Astrocyte of the spinal cord (primary cell): Measurements from ENCODE around the gene FRAS1.

Experiments used
- DNase-seq: peaks from one replicate; pipeline ENCODE4 v3.0.0; 2011; ENCODE audit warnings: low read depth, low spot score
- H3K4me3 ChIP-seq: 2 replicates; pipeline ENCODE4 v1.5.1; 2011; ENCODE audit warnings: low read depth, mild to moderate bottlenecking, low read length, moderate library complexity
- CTCF ChIP-seq: IDR thresholded peaks from 2 replicates; pipeline ENCODE4 v1.5.1; 2012; ENCODE audit warnings: low read depth, mild to moderate bottlenecking, low read length, inconsistent platforms
- in situ Hi-C: cut with HindIII; loops from 2 replicates; pipeline ENCODE4 v1.10.0; 2017; ENCODE audit warnings: low sequenced_read_pairs

FRAS1 gene

DNA sequence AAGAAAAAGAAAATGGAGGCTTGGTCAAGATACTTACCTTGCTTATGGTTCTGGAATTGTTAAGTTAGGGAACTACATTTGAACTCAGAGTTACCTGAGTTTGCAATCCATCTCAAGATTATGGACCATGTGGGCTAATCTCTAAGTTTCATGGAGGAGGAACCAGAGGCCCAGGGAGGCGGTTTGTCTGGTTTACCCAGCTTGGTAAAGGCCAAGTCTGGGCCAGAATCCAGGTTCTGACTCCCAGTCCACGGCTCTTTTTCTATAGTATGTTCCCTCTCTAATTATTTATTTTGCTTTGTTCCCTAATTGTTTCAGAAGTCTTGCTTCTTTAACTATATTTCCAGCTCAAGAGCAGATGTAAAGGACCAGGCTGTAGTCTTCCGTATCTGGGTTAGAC, 168.1 kb downstream of the FRAS1 start:
- in situ Hi-C loops = no loop called here
- TF ChIP-seq CTCF = no peak
- H3K4me3 ChIP-seq = no peak overlapping the region
- no peak for DNase-seq

GRCh38 chr4:78226279-78226678, 169.2 kb downstream of the FRAS1 start:
- in situ Hi-C loops = no loop called here
- H3K4me3 ChIP-seq = no peak overlapping the region
- TF ChIP-seq CTCF = no peak
- DNase-seq = no peak

DNA sequence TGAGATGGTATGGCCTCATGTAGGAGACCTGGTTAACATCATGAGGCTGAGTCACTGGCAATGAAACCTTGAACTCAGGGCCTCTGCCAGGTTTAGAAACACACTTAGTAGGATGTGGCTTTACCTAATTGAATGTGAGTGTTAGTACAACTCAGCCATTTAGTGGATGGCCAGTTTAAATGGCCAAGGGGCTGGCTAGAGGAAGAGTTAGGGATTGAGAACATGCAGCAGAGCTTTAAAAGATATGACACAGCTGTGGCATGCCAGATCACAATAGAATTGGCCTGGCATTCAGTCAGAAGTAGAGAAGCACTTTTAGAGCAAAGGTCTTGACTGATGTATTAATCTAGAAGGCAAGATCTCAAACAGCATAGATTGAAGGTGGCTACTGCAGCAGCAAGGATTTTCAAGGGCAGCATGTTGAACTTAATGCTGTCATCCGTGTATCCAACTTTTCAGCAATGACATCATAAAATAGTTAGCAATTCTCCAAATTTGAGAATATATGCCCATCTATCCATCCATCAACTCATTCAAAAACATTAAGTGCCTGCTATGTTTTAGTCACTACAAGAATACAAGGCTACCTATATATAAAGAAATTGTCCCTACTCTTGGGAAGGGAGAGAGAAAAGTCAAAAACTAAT, 170.4 kb downstream of the FRAS1 start:
- TF ChIP-seq CTCF = no peak
- no peak for DNase-seq
- no peak overlapping the region for H3K4me3 ChIP-seq
- in situ Hi-C loops = no loop called here

DNA sequence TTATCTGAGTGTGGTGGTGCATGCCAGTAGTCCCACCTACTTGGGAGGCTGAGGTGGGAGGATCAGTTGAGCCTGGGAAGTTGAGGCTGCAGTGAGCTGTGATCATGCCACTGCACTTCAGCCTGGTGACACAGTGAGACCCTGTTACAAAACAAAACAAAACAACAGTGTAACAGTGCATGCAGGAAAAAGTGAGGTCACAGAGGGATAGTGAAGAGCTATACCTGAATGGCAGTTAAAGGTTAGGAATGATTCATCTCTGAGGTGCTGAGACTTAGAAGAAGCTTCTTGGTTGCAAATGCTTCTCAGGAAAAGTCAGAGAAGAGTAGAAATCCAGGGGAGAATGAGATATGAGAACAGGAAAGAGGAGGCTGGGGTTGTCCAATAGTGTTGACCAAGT, 178.7 kb downstream of the FRAS1 start:
- DNase-seq = no peak
- TF ChIP-seq CTCF = no peak
- in situ Hi-C loops = no loop called here
- no peak overlapping the region for H3K4me3 ChIP-seq

GRCh38 chr4:78237360-78237759, 180.2 kb downstream of the FRAS1 start:
- no peak for DNase-seq
- no peak for TF ChIP-seq CTCF
- in situ Hi-C loops = no loop called here
- H3K4me3 ChIP-seq = no peak overlapping the region

GRCh38 chr4:78242071-78242470, 184.9 kb downstream of the FRAS1 start:
- TF ChIP-seq CTCF = no peak
- H3K4me3 ChIP-seq = no peak overlapping the region
- in situ Hi-C loops = no loop called here
- DNase-seq = peak; percentile 8
